GM10266 (cell line): ENCODE data around the gene RHOT2.
A peak's percentile ranks its signal among the peaks of the same experiment; 100 is the strongest.

ENCODE experiments used
- DNase-seq: peaks from one replicate; pipeline ENCODE4 v3.0.0; 2012; ENCODE audit errors: extremely low spot score
- CTCF ChIP-seq: IDR thresholded peaks from 2 replicates; pipeline ENCODE4 v1.5.1; 2012; ENCODE audit warnings: mild to moderate bottlenecking, low read depth; ENCODE audit not compliant: control insufficient read depth, insufficient read depth; ENCODE audit errors: missing control alignments

The RHOT2 gene

GRCh38 chr16:634051-634670 is 33.8 kb upstream of the RHOT2 start:
- no peak for TF ChIP-seq CTCF
- DNase-seq: no peak

GRCh38 chr16:634996-635395 is 32.9 kb upstream of the RHOT2 start:
- no peak for TF ChIP-seq CTCF
- DNase-seq: no peak

GRCh38 chr16:635573-636205 is 32.2 kb upstream of the RHOT2 start:
- TF ChIP-seq CTCF: no peak
- DNase-seq: peak; percentile 59

- TF ChIP-seq CTCF: no peak
- DNase-seq: peak; percentile 99
Observed at GRCh38 chr16:636206-637080, 31.5 kb upstream of the RHOT2 start, which contains the start of gene METTL26. TSS of gene METTL26 (minus strand) at chr16:636305. CDS start at chr16:636290, 15 bp downstream.

- no peak for TF ChIP-seq CTCF
- peak; percentile 100 for DNase-seq
Observed at GRCh38 chr16:637081-638018, 30.6 kb upstream of the RHOT2 start.

- TF ChIP-seq CTCF: no peak
- DNase-seq: no peak
Observed at GRCh38 chr16:638034-638543, 29.8 kb upstream of the RHOT2 start.
